Stomach (tissue), 9 donors: Measurements from ENCODE around the gene GGACT. TPM values are rescaled to one million over a fixed set of nuclear protein-coding genes. Genes with fewer than 3 reads are reported as not detected.

ENCODE experiments used
- DNase-seq, 2 donors: peaks; one replicate each; pipeline versions ENCODE4 v3.0.0 to v3.0.0-alpha.2; 2013 to 2019
- H3K27ac ChIP-seq, 5 donors: fragments of 200-600 bp in 4 of 5; sonication (generic) in 4 of 5; one replicate each; pipeline ENCODE4 v1.5.1; 2013 to 2019; ENCODE audit warnings: mild to moderate bottlenecking in 1 of 5, moderate library complexity in 1 of 5
- H3K27me3 ChIP-seq, 3 donors: fragments of 200-600 bp; sonication (generic); one replicate each; pipeline ENCODE4 v1.5.1; 2017 to 2019; ENCODE audit warnings: mixed run types in 1 of 3
- H3K36me3 ChIP-seq, 4 donors: fragments of 200-600 bp; sonication (generic); 1 replicate in 3 of 4; 2 replicates in 1 of 4; pipeline ENCODE4 v1.5.1; 2016 to 2019
- H3K4me1 ChIP-seq, 4 donors: fragments of 200-600 bp; sonication (generic); one replicate each; pipeline ENCODE4 v1.5.1; 2016 to 2019
- H3K4me3 ChIP-seq, 4 donors: fragments of 200-600 bp; sonication (generic) in 3 of 4; one replicate each; pipeline ENCODE4 v1.5.1; 2016 to 2019; ENCODE audit warnings: mild to moderate bottlenecking in 1 of 4
- H3K9me3 ChIP-seq, 4 donors: fragments of 200-600 bp; sonication (generic); one replicate each; pipeline ENCODE4 v1.5.1; 2016 to 2019
- EP300 ChIP-seq: sonication (generic); formaldehyde crosslinking; IDR thresholded peaks from one replicate; pipeline ENCODE4 v1.6.1; 2017; ENCODE audit warnings: antibody characterized with exemption
- POLR2A ChIP-seq, 4 donors: fragments of 450-650 bp; IDR thresholded peaks; one replicate each; pipeline ENCODE4 v1.6.1; 2016; ENCODE audit warnings: antibody characterized with exemption in 4 of 4, control low read depth in 2 of 4, mild to moderate bottlenecking in 1 of 4, moderate library complexity in 1 of 4
- POLR2AphosphoS5 ChIP-seq, 3 donors: sonication (generic); formaldehyde crosslinking; IDR thresholded peaks; one replicate each; pipeline ENCODE4 v1.6.1; 2016; ENCODE audit warnings: antibody characterized with exemption in 3 of 3
- WGBS, 5 donors: extraction: QIAGEN DNeasy Blood & Tissue Kit in 3 of 5; methylation state at CpG; one replicate each; pipeline versions ENCODE4 v1.1.5 to v1.1.7; 2013 to 2018; 5-methylcytosine and 5-hydroxymethylcytosine counted together
- intact Hi-C: fragments of 100-400 bp; cut with DNase I; formaldehyde crosslinking; loops from one replicate; pipeline ENCODE4 v1.15.1; 2023; ENCODE audit warnings: low total_unique reads
- polyA plus RNA-seq, 3 donors: library from polyadenylated mRNA; stranded (reverse); fragments of 200-250 nt; gene quantifications; one replicate each; pipeline ENCODE4 v1.2.3, GENCODE V29; 2013
- total RNA-seq, 5 donors: library from RNA; depleted of rRNA; stranded (reverse); fragments of >200 nt; gene quantifications; one replicate each; pipeline versions ENCODE4 v1.1.0 to v1.2.3, GENCODE V29; 2014 to 2016
- TF ChIP-seq, protein P1 (sequence below), 7 experiments: fragments of 450-650 bp in 4 of 7; fragments of 200-600 bp in 3 of 7; sonication (generic) in 3 of 7; IDR thresholded peaks; one replicate each; pipeline ENCODE4 v1.5.1; 2016 to 2019; ENCODE audit warnings: antibody characterized with exemption in 7 of 7, control low read depth in 2 of 7, mild to moderate bottlenecking in 1 of 7
- donor health status: healthy with polysubstance abuse.
- donor health status: Bipolar disorder and iron deficiency.
- donor health status: healthy.

GGACT gene
- total and polyA plus RNA-seq, 8 donors, result 1.4 to 13.2 (median 6.0) TPM

DNA sequence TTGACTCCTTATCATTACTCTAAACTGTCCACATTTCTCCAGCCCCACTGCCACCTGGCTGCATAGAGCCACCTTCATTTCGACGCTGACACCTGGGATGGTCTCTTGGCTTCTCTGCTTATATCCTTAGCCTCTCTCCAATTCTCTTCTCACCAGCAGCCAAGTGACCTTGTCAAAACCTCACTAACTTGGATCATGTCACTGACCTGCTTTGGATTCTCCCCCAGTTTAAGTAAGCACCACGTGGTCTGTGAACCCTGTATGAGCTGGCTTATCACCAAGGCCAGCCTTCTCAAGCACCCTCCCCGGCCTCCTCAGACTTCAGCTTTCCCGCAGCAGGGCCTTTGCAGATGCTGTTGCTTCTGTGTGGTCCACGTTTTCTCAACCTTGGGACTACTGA lies 12.3 kb upstream of the GGACT start:
- 43 to 59% (median 55%) methylated on average over 6 of the region's 6 CpGs for WGBS, 5 donors
- Histone ChIP-seq H3K27ac (no peak overlapping the region), H3K4me3 (no peak overlapping the region), H3K9me3 (no peaks in the 10 kb centered on the region), H3K36me3 (peaks cover 0 to 10% (median 4%) of the 10 kb centered on the region in 4 donors), H3K4me1 (peaks cover 0 to 5% (median 0%) of the 10 kb centered on the region in 4 donors), H3K27me3 (no peaks in the 10 kb centered on the region)
- no peak for DNase-seq
- TF ChIP-seq POLR2AphosphoS5 (IDR thresholded peaks at IDR 0.05) (no peak), EP300 (no peak), POLR2A (IDR thresholded peaks at IDR 0.05) (no peak)
- TF ChIP-seq, protein P1, sequence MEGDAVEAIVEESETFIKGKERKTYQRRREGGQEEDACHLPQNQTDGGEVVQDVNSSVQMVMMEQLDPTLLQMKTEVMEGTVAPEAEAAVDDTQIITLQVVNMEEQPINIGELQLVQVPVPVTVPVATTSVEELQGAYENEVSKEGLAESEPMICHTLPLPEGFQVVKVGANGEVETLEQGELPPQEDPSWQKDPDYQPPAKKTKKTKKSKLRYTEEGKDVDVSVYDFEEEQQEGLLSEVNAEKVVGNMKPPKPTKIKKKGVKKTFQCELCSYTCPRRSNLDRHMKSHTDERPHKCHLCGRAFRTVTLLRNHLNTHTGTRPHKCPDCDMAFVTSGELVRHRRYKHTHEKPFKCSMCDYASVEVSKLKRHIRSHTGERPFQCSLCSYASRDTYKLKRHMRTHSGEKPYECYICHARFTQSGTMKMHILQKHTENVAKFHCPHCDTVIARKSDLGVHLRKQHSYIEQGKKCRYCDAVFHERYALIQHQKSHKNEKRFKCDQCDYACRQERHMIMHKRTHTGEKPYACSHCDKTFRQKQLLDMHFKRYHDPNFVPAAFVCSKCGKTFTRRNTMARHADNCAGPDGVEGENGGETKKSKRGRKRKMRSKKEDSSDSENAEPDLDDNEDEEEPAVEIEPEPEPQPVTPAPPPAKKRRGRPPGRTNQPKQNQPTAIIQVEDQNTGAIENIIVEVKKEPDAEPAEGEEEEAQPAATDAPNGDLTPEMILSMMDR (IDR thresholded peaks at IDR 0.05), result no peak
- intact Hi-C loops, result no loop called here

DNA sequence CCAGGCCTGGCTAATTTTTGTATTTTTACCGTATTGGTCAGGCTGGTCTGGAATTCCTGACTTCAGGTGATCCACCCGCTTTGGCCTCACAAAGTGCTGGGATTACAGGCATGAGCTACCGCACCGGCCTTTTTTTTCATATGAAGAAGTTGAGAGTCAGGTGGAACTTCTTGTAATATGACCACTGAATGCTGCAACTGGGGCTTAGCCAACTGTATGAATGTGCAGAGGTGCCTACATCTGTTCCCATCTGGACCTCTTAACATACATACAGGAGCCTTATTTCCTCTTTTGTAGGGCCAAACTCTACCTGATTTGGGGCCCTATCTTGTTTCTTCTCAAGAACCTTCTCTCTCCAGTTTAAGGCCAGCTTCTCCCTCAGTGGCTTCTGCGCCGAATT lies 11.9 kb upstream of the GGACT start:
- WGBS, 5 donors, result 91 to 98% (median 95%) methylated on average over 6 of the region's 6 CpGs
- Histone ChIP-seq H3K4me1 (peaks cover 0 to 5% (median 0%) of the 10 kb centered on the region in 4 donors), H3K4me3 (no peak overlapping the region), H3K27me3 (no peaks in the 10 kb centered on the region), H3K27ac (no peak overlapping the region), H3K36me3 (peaks cover 0 to 6% (median under 1%) of the 10 kb centered on the region in 4 donors), H3K9me3 (no peaks in the 10 kb centered on the region)
- TF ChIP-seq EP300 (no peak), POLR2AphosphoS5 (IDR thresholded peaks at IDR 0.05) (no peak), POLR2A (IDR thresholded peaks at IDR 0.05) (no peak)
- TF ChIP-seq, protein P1 (IDR thresholded peaks at IDR 0.05), result no peak
- no peak for DNase-seq
- intact Hi-C loops, result no loop called here

DNA sequence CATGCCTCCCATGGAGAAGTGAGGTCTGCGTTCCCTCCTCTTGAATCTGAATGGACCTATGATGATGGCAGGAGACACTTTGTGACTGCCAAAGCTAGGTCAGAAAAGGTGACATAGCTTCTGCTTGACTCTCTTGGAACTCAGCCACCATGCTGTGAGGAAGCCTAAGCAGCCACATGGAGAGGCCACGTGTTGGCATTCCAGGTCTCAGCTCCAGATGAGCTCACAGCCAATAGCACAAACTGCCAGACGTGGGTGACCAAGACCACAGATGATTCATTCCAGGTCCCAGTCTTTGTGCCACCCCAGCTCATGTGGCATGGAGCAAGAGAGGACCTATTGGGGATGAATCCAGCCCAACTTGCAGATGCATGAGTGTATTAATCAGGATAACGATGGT lies 8.7 kb upstream of the GGACT start:
- no peaks in the 10 kb centered on the region for H3K27me3 ChIP-seq
- no peak for TF ChIP-seq POLR2A (IDR thresholded peaks at IDR 0.05)
- no peak for TF ChIP-seq POLR2AphosphoS5 (IDR thresholded peaks at IDR 0.05)
- no peak for TF ChIP-seq EP300
- TF ChIP-seq, protein P1 (IDR thresholded peaks at IDR 0.05), result no peak
- no peaks in the 10 kb centered on the region for H3K4me1 ChIP-seq
- DNase-seq, result no peak
- H3K4me3 ChIP-seq, result no peak overlapping the region
- no peak overlapping the region for H3K27ac ChIP-seq
- H3K36me3 ChIP-seq, result no peaks in the 10 kb centered on the region
- intact Hi-C loops, result no loop called here
- WGBS, 5 donors, result 83 to 96% (median 90%) methylated on average over 3 to 4 of the region's 4 CpGs
- no peaks in the 10 kb centered on the region for H3K9me3 ChIP-seq

DNA sequence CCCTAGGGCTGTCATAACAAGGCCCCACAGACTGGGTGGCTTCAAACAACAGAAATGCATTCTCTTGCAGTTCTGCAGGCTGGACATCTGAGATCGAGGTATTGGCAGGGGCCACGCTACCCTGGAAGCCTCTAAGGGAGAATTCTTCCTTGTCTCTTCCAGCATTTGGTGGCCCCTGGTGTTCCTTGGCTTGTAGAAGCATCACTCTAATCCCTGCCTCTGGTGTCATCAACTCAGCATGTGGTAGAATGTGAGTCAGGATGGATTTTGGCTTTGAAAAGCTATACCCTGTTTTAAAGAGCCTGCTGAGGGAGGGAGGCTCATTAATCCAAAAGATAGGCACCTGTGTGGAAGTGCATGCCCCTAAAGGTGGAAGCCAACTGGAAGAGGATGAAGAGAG lies 7.9 kb upstream of the GGACT start:
- Histone ChIP-seq H3K4me3 (no peak overlapping the region), H3K36me3 (no peaks in the 10 kb centered on the region), H3K9me3 (no peaks in the 10 kb centered on the region), H3K27ac (no peak overlapping the region), H3K4me1 (no peaks in the 10 kb centered on the region), H3K27me3 (no peaks in the 10 kb centered on the region)
- intact Hi-C loops, result no loop called here
- no peak for TF ChIP-seq EP300
- no peak for TF ChIP-seq POLR2AphosphoS5 (IDR thresholded peaks at IDR 0.05)
- TF ChIP-seq, protein P1 (IDR thresholded peaks at IDR 0.05), result no peak
- TF ChIP-seq POLR2A (IDR thresholded peaks at IDR 0.05), result no peak
- DNase-seq, result no peak
- WGBS, 5 donors, result 87 to 94% (median 93%) methylated on average over 2 of the region's 2 CpGs
